CD4-positive, alpha-beta T cell (primary cell): ENCODE measurements around the gene GALNT14. TPM values are rescaled to one million over a fixed set of nuclear protein-coding genes. Genes with fewer than 3 reads are reported as not detected.

Source experiments
- ATAC-seq: fragments of 200-7000 bp; cut with Tn5 transposase; one replicate; pipeline ENCODE4 v1.10.0; 2022; ENCODE audit warnings: mild to moderate bottlenecking; ENCODE audit not compliant: poor library complexity
- CTCF ChIA-PET: fragments of 350-600 bp; sonication (Branson Sonifier 250); formaldehyde crosslinking; loops from one replicate; lab custom pipeline; 2021; ENCODE audit warnings: antibody characterized with exemption, inconsistent platforms; lab: Charles Lee
- POLR2A ChIA-PET: fragments of 350-600 bp; sonication (Branson Sonifier 250); formaldehyde crosslinking; loops from one replicate; lab custom pipeline; 2021; ENCODE audit warnings: antibody characterized with exemption, inconsistent platforms; lab: Charles Lee
- DNase-seq, 14 experiments: peaks; one replicate each; pipeline ENCODE4 v3.0.0-alpha.2; 2013 to 2020; ENCODE audit warnings: mixed read lengths in 2 of 14
- H3K27ac ChIP-seq, 2 donors: one replicate each; pipeline versions ENCODE4 v1.5.1 to v1.7.0; 2013; ENCODE audit warnings: low read length in 2 of 2, low read depth in 1 of 2, mild to moderate bottlenecking in 1 of 2
- H3K27me3 ChIP-seq, 2 experiments: 1 replicate in 1 of 2; 2 replicates in 1 of 2; pipeline versions ENCODE4 v1.6.1 to v1.7.0; 2013; ENCODE audit warnings: low read length in 2 of 2, control low read depth in 1 of 2, mild to moderate bottlenecking in 1 of 2, moderate library complexity in 1 of 2; ENCODE audit not compliant: insufficient read depth in 2 of 2, control insufficient read depth in 1 of 2
- H3K36me3 ChIP-seq: one replicate; pipeline ENCODE4 v1.6.1; 2013; ENCODE audit warnings: low read length, control low read depth; ENCODE audit not compliant: insufficient read depth
- H3K4me1 ChIP-seq: one replicate; pipeline ENCODE4 v1.6.1; 2013; ENCODE audit warnings: low read length, control low read depth; ENCODE audit not compliant: insufficient read depth
- H3K4me3 ChIP-seq: one replicate; pipeline ENCODE4 v1.5.1; 2013; ENCODE audit warnings: mild to moderate bottlenecking, low read length, moderate library complexity
- H3K9me3 ChIP-seq, 2 experiments: 1 replicate in 1 of 2; 2 replicates in 1 of 2; pipeline versions ENCODE4 v1.6.1 to v1.7.0; 2013; ENCODE audit warnings: low read length in 2 of 2, mild to moderate bottlenecking in 2 of 2, control low read depth in 1 of 2, moderate library complexity in 1 of 2; ENCODE audit not compliant: control insufficient read depth in 1 of 2, insufficient read depth in 1 of 2
- H3K27ac Mint-ChIP-seq: one replicate; pipeline ENCODE4 v1.8.0; 2020; ENCODE audit warnings: mixed read lengths
- H3K27me3 Mint-ChIP-seq: one replicate; pipeline ENCODE4 v1.8.0; 2021; ENCODE audit warnings: mixed read lengths
- H3K36me3 Mint-ChIP-seq: one replicate; pipeline ENCODE4 v1.8.0; 2021; ENCODE audit warnings: low read depth, mixed read lengths
- H3K4me1 Mint-ChIP-seq: one replicate; pipeline ENCODE4 v1.8.0; 2021; ENCODE audit warnings: low read depth, mixed read lengths
- H3K4me3 Mint-ChIP-seq: one replicate; pipeline ENCODE4 v1.8.0; 2020; ENCODE audit warnings: mild to moderate bottlenecking, mixed read lengths
- H3K9me3 Mint-ChIP-seq: one replicate; pipeline ENCODE4 v1.8.0; 2020; ENCODE audit warnings: mixed read lengths
- CTCF ChIP-seq: fragments of 200-600 bp; IDR thresholded peaks from one replicate; pipeline ENCODE4 v1.8.0; 2022; ENCODE audit warnings: antibody characterized with exemption, mild to moderate bottlenecking
- intact Hi-C, 2 experiments: fragments of 100-400 bp; cut with DNase I in 1 of 2; cut with micrococcal nuclease in 1 of 2; formaldehyde crosslinking; loops; one replicate each; pipeline versions ENCODE4 v1.15.1 to v1.9.0; 2023 to 2025; cut with DNase I, micrococcal nuclease
- total RNA-seq, 174 experiments: library from RNA in 2 of 174; stranded (reverse) in 2 of 174; gene quantifications; one replicate each; pipeline ENCODE4 v1.2.3 and lab custom pipeline; 2021 to 2026

GALNT14 gene
- total RNA-seq, 2 experiments from 2014 or later = not detected

GRCh38 chr2:30989746-30990145 is 148.5 kb downstream of the GALNT14 start:
- no peak overlapping the region for H3K4me3 Mint-ChIP-seq
- DNase-seq (no peak), ATAC-seq (no peak)
- intact Hi-C loops = no loop called here
- H3K27me3 Mint-ChIP-seq = no peaks in the 10 kb centered on the region
- peaks cover 0 to 2% of the 10 kb centered on the region in 2 experiments for H3K27me3 ChIP-seq
- H3K27ac Mint-ChIP-seq = no peak overlapping the region
- CTCF ChIA-PET = no interaction called here
- TF ChIP-seq CTCF = no peak
- H3K4me1 Mint-ChIP-seq = no peaks in the 10 kb centered on the region
- no peak overlapping the region for H3K4me3 ChIP-seq
- no peaks in the 10 kb centered on the region for H3K36me3 Mint-ChIP-seq
- H3K4me1 ChIP-seq = no peaks in the 10 kb centered on the region
- no peaks in the 10 kb centered on the region for H3K9me3 Mint-ChIP-seq
- H3K9me3 ChIP-seq = no peaks in the 10 kb centered on the region
- POLR2A ChIA-PET = no interaction called here
- no peaks in the 10 kb centered on the region for H3K36me3 ChIP-seq
- no peak overlapping the region for H3K27ac ChIP-seq

DNA sequence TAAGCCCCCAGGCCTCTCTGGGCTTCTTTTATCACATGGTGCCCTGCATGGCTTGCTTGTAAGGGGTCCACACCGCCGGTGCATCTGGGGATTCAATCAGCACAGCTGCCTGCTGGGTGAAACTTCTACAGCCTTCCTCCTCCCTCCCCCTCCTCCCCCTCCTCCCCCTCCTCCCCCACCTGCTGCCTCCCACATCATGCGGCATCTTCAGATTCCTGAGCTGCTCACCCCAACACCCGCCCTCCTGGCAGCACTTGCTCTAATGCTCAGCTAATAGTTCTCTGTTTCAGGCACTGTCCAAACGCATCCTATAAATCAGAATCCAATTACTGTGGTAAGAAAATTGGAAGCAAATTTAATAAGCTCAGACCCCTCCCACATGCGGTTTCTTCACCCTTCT is 150.7 kb downstream of the GALNT14 start:
- no peak overlapping the region for H3K27ac ChIP-seq
- Mint-ChIP-seq H3K4me3 (no peak overlapping the region), H3K36me3 (no peaks in the 10 kb centered on the region), H3K9me3 (no peaks in the 10 kb centered on the region), H3K27ac (no peak overlapping the region), H3K4me1 (no peaks in the 10 kb centered on the region), H3K27me3 (peaks cover 7% of the 10 kb centered on the region)
- no peak for TF ChIP-seq CTCF
- ATAC-seq (no peak), DNase-seq (no peak)
- no peaks in the 10 kb centered on the region for H3K4me1 ChIP-seq
- no peaks in the 10 kb centered on the region for H3K9me3 ChIP-seq
- intact Hi-C loops = no loop called here
- peaks cover 0 to 2% of the 10 kb centered on the region in 2 experiments for H3K27me3 ChIP-seq
- no peaks in the 10 kb centered on the region for H3K36me3 ChIP-seq
- ChIA-PET POLR2A (no interaction called here), CTCF (no interaction called here)
- H3K4me3 ChIP-seq = no peak overlapping the region

DNA sequence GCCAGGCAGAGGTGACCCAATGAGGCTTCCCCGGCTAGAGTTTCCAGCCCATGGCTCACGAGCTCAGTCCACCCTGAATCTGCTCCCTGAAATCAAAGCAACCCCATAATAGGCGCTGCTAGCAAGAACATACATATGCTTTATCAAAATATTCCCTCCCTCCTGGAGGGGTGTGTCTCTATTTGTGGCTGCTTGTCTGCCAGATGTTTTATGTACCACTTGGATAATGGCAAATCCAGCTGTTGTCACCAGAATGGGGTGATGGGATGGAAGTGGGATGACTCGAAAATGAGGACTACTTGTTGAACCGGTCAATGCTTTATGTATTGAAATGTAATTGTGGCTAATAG is 152.0 kb downstream of the GALNT14 start:
- DNase-seq = no peak
- no peaks in the 10 kb centered on the region for H3K4me1 ChIP-seq
- H3K27ac ChIP-seq = no peak overlapping the region
- Mint-ChIP-seq H3K9me3 (no peaks in the 10 kb centered on the region), H3K27ac (no peak overlapping the region), H3K36me3 (no peaks in the 10 kb centered on the region), H3K4me3 (no peak overlapping the region), H3K27me3 (peaks cover 7% of the 10 kb centered on the region), H3K4me1 (no peaks in the 10 kb centered on the region)
- TF ChIP-seq CTCF = no peak
- H3K9me3 ChIP-seq = no peaks in the 10 kb centered on the region
- ChIA-PET CTCF (no interaction called here), POLR2A (no interaction called here)
- H3K27me3 ChIP-seq = peaks cover 0 to 2% of the 10 kb centered on the region in 2 experiments
- no peak overlapping the region for H3K4me3 ChIP-seq
- intact Hi-C loops = no loop called here
- ATAC-seq = no peak
- H3K36me3 ChIP-seq = no peaks in the 10 kb centered on the region
